Cardiac fibroblast (primary cell): ENCODE results near the gene CNGA3.

Source experiments
- DNase-seq, 2 donors: peaks; one replicate each; pipeline versions ENCODE4 v3.0.0 to v3.0.0-alpha.2; 2010; ENCODE audit warnings: low read depth in 2 of 2
- H3K4me3 ChIP-seq, 2 donors: replicated peaks in 1 of 2; 1 replicate in 1 of 2; 2 replicates in 1 of 2; pipeline ENCODE4 v1.5.1; 2011; ENCODE audit warnings: low read depth in 2 of 2, low read length in 2 of 2, mild to moderate bottlenecking in 2 of 2, moderate library complexity in 1 of 2
- TF ChIP-seq, protein P1 (sequence below): IDR thresholded peaks from one replicate; pipeline ENCODE4 v1.5.1; 2011; ENCODE audit warnings: low read depth, mild to moderate bottlenecking, low read length, inconsistent platforms

The CNGA3 gene

DNA sequence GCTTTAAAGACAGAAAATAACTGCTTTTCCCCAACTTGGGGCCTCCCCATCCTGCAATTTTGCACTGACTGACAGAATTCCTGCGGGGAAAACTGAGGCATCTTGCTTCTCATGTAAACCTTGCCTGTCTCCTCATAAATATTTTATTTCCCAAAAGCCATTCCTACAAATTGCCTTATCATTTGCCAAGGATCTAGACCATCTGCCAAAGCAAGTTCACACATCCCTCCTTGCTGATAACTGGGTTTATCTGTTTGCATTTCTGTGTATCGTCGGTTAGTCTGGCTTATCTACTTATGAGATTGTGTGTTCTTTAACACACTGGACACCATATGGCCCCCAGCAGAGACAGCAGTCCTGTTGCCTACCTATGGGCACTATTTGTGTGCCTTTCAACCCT is 3.0 kb upstream of the CNGA3 start:
- no peak for DNase-seq
- no peak overlapping the region for H3K4me3 ChIP-seq
- TF ChIP-seq, protein P1, sequence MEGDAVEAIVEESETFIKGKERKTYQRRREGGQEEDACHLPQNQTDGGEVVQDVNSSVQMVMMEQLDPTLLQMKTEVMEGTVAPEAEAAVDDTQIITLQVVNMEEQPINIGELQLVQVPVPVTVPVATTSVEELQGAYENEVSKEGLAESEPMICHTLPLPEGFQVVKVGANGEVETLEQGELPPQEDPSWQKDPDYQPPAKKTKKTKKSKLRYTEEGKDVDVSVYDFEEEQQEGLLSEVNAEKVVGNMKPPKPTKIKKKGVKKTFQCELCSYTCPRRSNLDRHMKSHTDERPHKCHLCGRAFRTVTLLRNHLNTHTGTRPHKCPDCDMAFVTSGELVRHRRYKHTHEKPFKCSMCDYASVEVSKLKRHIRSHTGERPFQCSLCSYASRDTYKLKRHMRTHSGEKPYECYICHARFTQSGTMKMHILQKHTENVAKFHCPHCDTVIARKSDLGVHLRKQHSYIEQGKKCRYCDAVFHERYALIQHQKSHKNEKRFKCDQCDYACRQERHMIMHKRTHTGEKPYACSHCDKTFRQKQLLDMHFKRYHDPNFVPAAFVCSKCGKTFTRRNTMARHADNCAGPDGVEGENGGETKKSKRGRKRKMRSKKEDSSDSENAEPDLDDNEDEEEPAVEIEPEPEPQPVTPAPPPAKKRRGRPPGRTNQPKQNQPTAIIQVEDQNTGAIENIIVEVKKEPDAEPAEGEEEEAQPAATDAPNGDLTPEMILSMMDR: no peak

DNA sequence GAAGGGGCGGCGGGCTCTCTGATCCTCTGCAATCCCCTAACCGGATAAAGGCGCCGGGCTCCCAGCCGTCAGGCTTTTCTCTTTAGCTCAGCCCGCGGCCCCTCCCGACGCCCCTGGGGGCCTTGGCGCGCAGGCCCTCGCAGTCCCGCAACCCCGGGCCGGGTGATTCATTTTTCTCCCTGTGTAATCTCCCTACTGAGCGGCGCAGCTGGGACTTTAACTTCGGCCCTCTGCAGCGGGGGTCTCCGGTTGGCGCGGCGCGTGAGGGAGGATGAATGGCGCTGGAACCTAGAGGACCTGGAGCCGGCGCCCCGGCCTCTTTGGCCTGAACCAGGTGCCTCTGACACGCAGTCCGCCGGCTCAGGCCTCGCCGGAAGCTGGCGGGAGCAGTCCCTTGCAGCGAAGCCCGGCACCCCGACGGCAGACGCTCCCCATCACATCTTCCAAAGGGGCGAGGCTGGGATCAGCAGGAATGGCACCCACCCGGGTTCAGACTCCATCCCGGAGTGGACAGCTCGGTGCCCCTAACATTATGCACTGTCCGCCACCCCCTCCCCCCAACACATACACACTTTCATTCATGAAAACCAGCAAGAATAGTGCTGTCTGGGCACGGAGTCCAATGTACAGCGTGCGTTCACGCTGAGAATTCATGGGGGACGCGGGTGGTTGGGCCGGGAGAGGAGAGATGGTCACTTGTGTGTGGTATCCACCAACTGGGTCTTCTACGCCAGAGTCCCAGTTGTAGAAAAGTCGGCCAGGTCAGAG is 1.2 kb downstream of the CNGA3 start:
- no peak for DNase-seq
- no peak overlapping the region for H3K4me3 ChIP-seq
- TF ChIP-seq, protein P1: no peak

DNA sequence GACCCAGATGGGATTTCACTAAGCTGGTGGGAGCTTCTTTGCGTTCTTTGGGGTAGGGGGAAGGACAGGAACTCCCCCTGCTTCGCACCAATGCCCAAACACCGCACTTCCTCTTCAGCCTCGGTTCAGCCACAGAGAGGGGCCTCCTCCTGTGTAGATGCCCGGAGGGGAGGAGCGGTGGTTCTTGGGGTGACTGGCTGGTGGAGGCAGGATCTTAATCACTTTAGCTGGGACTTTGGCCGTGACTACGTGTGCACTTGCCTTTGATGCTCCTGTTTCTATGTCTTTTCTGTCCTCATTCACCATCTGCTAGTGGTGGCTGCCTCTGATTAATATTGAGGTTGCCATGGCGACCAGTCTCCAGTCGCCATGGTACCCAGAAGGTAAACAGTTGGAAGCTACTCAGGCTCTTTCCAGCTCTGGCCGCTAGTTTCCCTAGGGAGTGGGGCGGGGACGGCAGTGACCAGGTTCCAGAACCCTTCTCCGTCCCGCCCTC is 1.9 kb downstream of the CNGA3 start:
- peak in 1 of 2 donors; percentile 6 for DNase-seq
- no peak overlapping the region for H3K4me3 ChIP-seq
- TF ChIP-seq, protein P1: no peak

DNA sequence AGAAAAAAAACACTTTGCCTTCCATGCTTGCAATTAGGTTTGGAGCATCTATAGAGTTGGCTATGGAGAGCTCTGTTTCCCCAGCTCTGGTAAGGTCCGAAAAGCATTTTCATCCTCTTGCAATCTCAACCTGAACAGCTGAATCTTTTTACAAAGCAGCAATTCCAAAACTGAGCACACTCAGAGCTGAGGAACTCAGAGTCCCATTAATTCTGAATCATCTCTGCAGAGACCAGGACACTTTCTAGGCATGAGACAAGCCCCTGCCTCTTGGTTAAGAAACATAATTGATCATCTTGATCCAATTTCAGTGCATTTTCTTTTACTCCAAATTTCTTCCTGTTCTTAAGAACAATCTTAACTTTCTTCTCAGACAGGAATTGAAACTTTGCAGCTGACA is 4.2 kb downstream of the CNGA3 start:
- no peak overlapping the region for H3K4me3 ChIP-seq
- TF ChIP-seq, protein P1: no peak
- DNase-seq: no peak

DNA sequence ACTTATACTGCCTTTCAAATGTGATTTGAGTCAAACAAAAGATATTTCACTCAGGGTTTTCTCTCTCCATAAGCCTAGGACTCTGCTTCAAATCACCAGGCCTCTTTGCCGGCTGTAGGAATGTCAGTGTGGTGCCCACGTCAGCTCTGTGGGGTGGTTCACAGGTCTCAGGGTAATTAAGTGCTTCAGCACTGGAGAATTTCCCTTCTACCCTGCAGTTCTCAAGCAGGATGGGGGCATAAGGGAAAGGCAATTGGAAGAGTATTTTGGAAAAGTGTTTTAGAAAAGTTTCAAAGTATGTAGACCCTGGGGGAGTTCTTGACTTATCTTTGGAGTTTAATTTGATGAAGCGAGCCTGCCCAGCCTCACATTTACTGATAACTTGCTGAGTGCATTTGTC is 9.6 kb downstream of the CNGA3 start:
- no peak for DNase-seq
- TF ChIP-seq, protein P1: no peak
- H3K4me3 ChIP-seq: no peak overlapping the region

DNA sequence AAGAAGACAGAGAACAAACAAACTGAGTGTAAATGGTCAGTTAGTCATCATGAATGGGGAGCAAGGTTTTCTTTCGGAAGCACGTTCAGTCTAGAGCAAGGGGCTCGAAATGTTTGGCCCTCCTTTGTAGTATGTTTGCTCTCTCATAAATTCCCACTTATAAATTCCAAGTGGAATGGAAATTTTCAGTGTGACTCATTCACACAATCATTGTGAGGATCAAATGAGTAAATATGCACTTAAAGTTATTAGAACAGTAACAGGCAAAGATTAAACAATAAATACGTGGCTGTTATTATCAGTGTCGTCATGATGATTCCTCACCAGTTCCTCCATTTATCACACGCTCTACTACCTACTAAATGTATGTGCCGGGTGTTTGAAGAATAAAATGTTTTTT is 10.5 kb downstream of the CNGA3 start:
- DNase-seq: no peak
- TF ChIP-seq, protein P1: no peak
- no peak overlapping the region for H3K4me3 ChIP-seq
